GM19452 (cell line): ENCODE results near the gene SEC14L5.

ENCODE experiments used
- ATAC-seq: cut with Tn5 transposase; IDR thresholded peaks from one replicate; pipeline ENCODE4 v1.9.1; 2021; ENCODE audit not compliant: unreplicated experiment

Gene SEC14L5

GRCh38 chr16:4981473-4981872, 23.3 kb downstream of the SEC14L5 start:
- no peak for ATAC-seq

GRCh38 chr16:4982056-4982867, 24.1 kb downstream of the SEC14L5 start:
- ATAC-seq, result no peak

GRCh38 chr16:4984174-4984990, 26.3 kb downstream of the SEC14L5 start:
- ATAC-seq, result no peak

- no peak for ATAC-seq
Measured at GRCh38 chr16:4987250-4987579, 29.1 kb downstream of the SEC14L5 start.

DNA sequence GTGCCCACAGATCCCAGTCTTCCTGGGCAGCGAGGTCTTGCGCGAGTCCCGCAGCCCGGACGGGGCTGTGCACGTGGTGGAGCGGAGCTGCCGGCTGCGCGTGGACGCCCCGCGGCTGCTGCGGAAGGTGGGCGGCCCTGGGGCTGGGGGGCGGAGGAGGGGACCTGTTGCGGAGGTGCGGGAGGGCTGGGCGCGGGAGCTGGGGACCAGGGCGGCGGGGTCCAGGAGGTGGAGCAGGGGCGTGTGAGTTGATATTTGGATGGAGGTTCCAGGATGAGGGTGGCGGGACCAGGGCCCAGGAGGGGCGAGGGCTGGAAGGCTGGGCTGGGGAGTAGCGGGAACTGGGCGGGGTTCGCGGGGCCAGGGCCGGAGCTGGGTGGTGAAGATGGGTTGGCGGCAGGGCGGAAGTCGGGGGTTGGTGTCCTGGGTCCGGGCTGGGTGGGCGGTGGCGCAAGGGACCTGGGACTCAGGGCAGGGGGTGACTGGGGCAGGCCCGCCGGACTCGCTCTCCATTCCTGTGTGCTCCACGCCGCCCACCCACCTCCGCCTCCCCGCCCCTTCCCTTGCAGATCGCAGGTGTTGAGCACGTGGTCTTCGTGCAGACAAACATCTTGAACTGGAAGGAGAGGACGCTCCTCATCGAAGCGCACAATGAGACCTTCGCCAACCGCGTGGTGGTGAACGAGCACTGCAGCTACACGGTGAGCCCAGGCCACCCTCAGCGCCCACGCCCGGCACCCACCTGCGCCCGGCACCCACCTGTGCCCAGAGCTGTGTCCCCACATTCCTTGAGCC, 29.6 kb downstream of the SEC14L5 start:
- no peak for ATAC-seq

- no peak for ATAC-seq
Measured at GRCh38 chr16:4988647-4989046, 30.5 kb downstream of the SEC14L5 start.

GRCh38 chr16:4989391-4990006, 31.4 kb downstream of the SEC14L5 start:
- no peak for ATAC-seq

DNA sequence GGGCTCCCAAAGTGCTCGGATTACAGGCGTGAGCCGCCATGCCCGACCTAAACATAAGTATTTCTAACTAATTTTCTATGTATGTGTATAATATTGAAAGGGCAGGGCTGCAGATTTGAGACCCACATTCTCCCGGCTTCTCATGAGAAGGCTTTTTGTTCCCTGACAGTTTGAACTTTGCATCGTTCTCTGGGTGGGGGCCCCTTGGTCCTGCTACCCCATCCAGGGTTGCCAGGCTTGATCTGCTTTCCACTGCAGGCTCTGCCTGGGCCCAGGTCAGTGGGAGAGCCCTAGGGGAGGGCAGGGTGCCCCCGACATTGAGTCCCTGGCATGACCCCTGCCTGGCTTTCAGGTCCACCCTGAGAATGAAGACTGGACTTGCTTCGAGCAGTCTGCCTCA, 32.3 kb downstream of the SEC14L5 start:
- ATAC-seq, result no peak

- no peak for ATAC-seq
Measured at GRCh38 chr16:4991754-4992153, 33.6 kb downstream of the SEC14L5 start.

DNA sequence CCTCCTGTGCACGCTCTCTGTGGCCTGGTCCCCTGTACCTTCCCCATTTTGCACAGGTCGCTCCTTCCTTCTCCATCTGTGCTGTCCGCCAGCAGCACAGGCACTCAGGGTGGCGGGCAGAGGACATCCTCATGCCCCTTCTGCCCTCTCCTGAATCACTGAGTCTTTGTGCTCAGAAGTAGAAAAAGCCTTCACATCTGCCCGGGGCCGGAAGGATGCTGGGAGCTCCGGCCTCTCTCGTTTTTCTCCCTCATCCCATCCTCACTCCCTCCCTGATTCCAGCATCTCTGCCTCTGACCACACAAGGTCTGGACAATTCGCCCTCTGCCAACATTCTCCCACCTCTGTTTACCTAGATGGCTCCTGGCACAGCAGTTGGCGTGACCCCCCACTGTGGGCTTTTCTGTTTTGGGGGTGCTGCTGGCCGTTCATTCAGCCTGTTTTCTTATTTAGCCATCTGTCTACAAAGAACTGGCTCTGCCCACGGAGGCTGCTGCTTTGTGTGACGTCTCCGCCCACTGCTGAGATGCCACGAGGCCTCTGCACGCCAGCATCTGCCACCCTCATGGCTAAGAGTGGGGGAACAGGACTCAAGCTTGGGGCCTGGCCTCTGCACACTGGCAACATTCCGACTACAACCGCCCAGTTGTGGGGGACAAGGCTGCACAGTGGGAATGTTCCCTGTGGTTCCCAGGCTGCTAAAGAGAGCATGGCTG, 36.7 kb downstream of the SEC14L5 start:
- ATAC-seq, result no peak

DNA sequence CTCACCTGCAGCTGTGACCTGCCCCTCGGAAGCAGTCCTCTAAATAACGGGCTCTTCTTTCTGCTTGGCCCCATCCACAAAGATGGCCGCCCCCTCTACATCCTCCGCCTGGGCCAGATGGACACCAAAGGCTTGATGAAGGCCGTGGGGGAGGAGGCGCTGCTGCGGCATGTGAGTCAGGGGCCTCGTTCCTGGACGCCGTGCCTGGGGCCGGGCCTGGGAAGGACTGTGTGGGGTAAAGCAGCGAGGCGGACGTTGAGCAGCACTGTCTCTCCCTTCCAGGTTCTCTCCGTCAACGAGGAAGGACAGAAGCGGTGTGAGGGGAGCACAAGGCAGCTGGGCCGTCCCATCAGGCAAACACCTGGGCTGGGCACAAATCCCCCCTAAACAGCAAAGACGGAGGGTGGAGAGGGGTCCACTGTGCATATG, 42.5 kb downstream of the SEC14L5 start:
- ATAC-seq, result no peak

DNA sequence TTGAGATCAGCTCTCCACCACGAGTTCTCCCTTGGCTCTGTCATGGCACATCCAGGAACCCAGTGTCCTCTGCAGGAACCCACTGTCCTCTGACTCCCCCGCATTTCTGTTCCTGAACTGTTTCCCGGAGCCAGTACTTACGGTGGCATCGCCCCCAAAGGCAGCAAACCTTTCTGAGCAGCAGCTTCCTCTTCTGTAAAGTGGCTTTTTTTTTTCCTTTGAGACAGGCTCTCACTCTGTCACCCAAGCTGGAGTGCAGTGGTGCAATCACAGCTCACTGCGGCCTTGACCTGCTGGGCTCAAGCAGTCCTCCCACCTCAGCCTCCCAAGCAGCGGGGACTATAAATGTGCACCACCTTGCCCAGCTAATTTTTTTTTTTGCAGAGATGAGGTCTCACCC, 43.4 kb downstream of the SEC14L5 start:
- no peak for ATAC-seq

GRCh38 chr16:5001986-5002385, 43.9 kb downstream of the SEC14L5 start:
- no peak for ATAC-seq

GRCh38 chr16:5002699-5003143, 44.6 kb downstream of the SEC14L5 start:
- ATAC-seq, result no peak

DNA sequence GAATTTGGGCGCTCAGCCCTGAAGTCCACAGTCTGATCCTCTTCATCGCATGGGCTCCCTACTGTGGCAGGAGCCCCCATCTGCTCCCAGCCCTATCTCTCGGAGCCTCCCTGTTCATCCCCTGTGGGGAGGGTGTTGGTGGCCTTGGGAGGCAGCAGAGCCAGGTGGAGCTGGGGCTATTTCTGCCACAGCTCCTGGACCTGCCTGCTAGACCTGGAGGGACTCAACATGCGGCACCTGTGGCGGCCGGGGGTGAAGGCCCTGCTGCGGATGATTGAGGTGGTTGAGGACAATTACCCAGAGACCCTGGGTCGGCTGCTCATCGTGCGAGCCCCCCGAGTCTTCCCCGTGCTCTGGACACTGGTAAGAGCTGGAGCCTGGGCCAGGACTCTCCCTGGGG, 45.1 kb downstream of the SEC14L5 start:
- no peak for ATAC-seq

DNA sequence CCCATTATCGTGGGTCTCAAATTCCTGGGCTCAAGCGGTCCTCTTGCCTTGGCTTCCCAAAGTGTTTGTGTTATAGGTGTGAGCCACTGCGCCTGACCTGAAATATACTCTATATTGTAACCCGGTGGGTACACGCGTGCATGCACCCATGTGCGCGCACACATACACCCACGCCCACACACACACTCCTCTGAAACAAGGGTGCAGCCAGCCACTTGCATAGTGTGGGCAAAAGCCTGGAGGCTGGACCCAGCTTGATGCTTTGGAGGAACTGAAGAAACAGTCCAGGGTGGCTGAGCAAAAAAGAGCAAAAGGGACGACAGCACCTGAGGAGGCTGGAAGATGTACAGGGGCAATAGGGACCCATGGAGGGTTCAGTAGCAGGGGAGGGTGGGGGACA, 45.7 kb downstream of the SEC14L5 start:
- ATAC-seq, result no peak

DNA sequence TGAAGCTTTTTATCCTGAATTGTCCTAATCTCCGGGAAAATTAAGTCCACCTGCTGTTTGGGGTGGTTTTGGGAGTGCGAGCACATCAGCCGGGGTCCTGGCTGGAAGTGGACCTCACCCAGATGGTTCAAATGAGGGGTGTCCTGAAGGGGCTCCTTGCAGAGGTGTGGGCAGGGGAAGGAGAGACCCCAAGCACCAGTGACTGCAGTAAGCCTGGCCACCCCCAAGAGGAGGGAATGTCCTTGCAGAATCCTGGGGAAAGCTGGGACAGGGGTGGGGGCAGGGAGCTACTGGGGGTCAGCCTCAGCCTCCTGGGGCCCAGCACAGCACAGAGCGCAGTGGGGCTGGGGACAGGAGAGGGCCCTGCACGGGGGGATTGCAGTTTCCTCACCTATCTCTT, 46.2 kb downstream of the SEC14L5 start:
- ATAC-seq, result no peak

GRCh38 chr16:5005916-5006315, 47.8 kb downstream of the SEC14L5 start:
- no peak for ATAC-seq

DNA sequence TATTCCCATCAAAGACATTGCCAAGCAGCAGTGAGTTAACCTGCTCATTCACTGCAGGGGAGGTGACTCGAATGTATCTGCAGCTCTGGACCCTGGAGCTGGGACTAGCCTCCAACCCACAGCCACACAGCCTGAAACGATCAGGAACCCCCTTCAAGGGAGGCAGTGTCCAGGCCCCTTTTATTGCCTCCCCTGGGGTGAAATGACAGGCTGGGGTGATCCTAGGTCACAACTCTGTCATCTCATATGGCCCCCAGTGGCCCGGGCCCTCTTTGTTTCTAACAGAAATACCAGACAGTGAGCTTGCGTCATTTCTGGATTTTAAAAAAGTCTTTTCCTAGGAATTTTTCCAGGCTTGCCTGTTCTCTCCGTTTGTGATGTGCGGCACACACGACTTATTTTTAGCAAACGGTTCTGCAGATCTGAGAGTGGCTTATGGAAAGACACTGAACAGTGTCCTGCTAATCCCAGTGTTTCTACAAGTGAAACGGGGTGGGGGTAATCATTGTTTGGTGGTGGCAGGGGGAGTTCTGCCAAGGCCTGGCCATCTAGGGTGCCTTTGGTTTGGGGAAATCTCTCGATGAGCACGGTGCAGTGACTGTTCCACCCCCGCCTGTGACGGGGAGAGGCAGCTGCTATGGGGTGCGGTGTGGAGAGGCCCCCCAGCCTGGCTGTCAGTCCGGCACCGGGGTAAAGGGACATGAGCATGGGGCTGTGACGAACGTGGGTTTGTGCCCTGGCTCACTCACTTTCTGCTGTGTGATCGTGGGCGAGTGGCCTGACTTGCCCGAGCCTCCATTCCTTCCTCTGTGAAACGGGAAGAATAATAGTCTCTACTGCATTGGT, 48.4 kb downstream of the SEC14L5 start:
- ATAC-seq, result no peak

GRCh38 chr16:5007256-5007655, 49.1 kb downstream of the SEC14L5 start:
- ATAC-seq, result no peak
